ENCODE results near the gene ZCCHC7.

ZCCHC7 gene

GRCh38 chr9:37174247-37174646 lies 53.9 kb downstream of the ZCCHC7 start:
- H3K4me3 ChIP-seq (ENCODE audit: control insufficient read depth, low read depth, low read length): no peak overlapping the region
- DNase-seq (ENCODE audit: low read depth): peak; percentile 36
- TF ChIP-seq, protein P1, sequence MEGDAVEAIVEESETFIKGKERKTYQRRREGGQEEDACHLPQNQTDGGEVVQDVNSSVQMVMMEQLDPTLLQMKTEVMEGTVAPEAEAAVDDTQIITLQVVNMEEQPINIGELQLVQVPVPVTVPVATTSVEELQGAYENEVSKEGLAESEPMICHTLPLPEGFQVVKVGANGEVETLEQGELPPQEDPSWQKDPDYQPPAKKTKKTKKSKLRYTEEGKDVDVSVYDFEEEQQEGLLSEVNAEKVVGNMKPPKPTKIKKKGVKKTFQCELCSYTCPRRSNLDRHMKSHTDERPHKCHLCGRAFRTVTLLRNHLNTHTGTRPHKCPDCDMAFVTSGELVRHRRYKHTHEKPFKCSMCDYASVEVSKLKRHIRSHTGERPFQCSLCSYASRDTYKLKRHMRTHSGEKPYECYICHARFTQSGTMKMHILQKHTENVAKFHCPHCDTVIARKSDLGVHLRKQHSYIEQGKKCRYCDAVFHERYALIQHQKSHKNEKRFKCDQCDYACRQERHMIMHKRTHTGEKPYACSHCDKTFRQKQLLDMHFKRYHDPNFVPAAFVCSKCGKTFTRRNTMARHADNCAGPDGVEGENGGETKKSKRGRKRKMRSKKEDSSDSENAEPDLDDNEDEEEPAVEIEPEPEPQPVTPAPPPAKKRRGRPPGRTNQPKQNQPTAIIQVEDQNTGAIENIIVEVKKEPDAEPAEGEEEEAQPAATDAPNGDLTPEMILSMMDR (conservative IDR thresholded peaks at IDR 0.05; ENCODE audit: control insufficient read depth, insufficient read depth, low read depth, low read length): no peak

DNA sequence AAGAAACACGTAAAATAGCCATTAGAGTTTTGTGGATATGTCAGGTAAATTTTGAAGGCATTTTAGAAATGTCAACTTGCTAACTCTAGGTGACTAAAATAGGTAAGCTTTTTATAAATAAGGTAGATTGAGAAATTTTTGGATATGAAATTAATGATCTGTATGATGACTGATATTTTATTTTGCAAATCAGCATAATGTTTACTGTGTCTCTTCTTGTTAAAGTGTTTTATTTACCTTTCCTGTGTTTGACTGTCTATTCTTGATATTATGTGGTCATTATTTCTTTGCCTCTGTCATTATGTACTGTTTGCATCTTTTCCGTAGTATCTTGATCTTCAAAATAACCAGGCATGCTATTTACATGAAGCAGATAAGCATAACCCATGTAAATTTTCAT lies 58.4 kb downstream of the ZCCHC7 start:
- DNase-seq (ENCODE audit: low read depth): no peak
- H3K4me3 ChIP-seq (ENCODE audit: control insufficient read depth, low read depth, low read length): no peak overlapping the region
- TF ChIP-seq, protein P1 (conservative IDR thresholded peaks at IDR 0.05; ENCODE audit: control insufficient read depth, insufficient read depth, low read depth, low read length): no peak

DNA sequence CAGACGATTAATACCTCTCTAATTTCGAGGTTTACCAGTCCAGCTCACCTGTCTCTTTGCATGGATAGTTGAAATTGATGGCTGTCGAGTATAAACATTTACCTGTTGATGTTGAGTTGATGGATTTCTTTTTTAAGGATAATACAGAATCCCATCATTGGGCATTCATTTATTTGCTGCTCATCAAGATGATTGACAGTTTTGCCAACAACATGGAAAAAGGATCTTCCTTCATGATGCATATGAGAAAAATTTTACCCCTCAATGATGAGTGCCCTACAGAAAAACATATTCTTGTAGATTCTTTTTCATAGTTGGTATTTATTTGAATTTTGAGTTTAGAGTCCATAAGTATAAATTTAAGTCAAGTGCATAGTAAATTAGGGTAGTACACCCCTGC lies 59.2 kb downstream of the ZCCHC7 start:
- H3K4me3 ChIP-seq (ENCODE audit: control insufficient read depth, low read depth, low read length): no peak overlapping the region
- no peak for DNase-seq (ENCODE audit: low read depth)
- TF ChIP-seq, protein P1 (conservative IDR thresholded peaks at IDR 0.05; ENCODE audit: control insufficient read depth, insufficient read depth, low read depth, low read length): no peak

DNA sequence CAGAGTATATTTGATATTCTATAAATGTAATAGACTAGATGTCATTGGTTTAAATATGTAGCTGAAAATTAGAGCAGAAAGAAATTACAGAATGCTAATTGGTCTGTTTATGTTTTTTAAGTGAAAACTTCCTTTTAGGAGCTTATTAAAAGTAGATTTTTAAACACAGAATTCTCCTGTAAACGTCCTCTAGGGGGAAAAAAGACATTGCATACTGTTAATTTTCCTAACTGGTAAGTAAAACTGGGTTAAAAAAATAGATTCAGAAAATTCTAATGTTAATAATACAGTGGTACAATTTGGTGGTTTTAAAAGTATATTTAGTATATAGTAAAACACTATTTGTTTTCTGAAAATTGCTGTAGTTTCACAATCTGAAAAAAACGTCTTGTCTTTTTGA lies 59.8 kb downstream of the ZCCHC7 start:
- no peak for DNase-seq (ENCODE audit: low read depth)

GRCh38 chr9:37182718-37183117 lies 62.3 kb downstream of the ZCCHC7 start:
- no peak for DNase-seq (ENCODE audit: low read depth)
- TF ChIP-seq, protein P1 (conservative IDR thresholded peaks at IDR 0.05; ENCODE audit: control insufficient read depth, insufficient read depth, low read depth, low read length): no peak
- no peak overlapping the region for H3K4me3 ChIP-seq (ENCODE audit: control insufficient read depth, low read depth, low read length)

More for the DNA sequence above, 59.8 kb downstream of the ZCCHC7 start:
- H3K4me3 ChIP-seq (ENCODE audit: control insufficient read depth, low read depth, low read length): no peak overlapping the region
- TF ChIP-seq, protein P1 (conservative IDR thresholded peaks at IDR 0.05; ENCODE audit: control insufficient read depth, insufficient read depth, low read depth, low read length): no peak

DNA sequence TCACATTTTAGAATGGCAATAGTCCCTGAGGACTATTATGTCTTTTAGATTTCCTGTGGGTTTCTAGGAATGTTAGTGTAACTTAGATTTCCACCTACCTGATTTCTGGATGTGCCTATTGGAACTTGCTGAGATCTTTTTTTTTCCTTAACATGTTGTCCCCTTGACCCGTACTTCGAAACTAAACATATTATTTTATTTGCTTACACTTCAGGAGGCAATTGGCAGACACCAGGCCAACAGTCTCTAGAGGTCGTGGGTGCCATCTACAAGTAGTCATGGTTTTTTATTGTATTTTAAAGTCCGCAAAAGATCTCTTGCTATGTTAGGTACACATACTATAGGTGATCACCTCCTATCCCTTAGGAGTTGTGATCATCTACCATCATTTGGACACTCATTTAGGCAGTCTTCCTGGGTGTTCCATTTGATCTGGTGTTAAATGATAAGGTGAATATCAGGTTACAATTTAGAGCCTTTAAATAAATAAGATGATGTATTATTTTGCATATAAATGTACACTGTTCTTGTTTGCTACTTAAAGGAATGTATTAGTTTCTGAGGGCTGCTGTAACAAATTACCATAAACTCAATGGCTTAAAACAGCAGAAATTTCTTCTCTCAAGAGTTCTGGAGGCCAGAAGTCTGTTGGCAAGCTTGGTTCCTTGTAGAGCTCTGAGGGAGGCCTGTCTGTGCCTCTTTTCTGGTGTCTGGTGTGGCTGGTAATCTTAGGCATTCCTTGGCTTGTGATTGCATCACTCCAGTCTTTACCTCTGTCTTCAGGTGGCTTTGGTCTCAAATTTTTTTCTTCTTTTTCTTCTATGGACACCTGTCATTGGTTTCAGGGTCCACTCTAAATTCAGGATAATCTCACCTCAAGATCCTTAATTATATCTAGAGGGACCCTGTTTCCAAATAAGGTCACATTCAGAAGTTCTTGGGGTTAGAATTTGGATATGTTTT lies 64.8 kb downstream of the ZCCHC7 start:
- H3K4me3 ChIP-seq (ENCODE audit: control insufficient read depth, low read depth, low read length): no peak overlapping the region
- no peak for DNase-seq (ENCODE audit: low read depth)
- TF ChIP-seq, protein P1 (conservative IDR thresholded peaks at IDR 0.05; ENCODE audit: control insufficient read depth, insufficient read depth, low read depth, low read length): no peak

Measured in fibroblast of mammary gland (primary cell).